LHCN-M2 (cell line): ENCODE data around the gene CD164L2. TPM values are rescaled to one million over a fixed set of nuclear protein-coding genes. Genes with fewer than 3 reads are reported as not detected.

Experiments used
- total RNA-seq: library from RNA; depleted of rRNA; stranded (reverse); fragments of >200 nt; gene quantifications from 2 replicates; pipeline ENCODE4 v1.2.3, GENCODE V29; 2014; rRNA removed

The CD164L2 gene
- total RNA-seq, 1 experiment from 2014 or later = not detected

Other genes with a start within 250 kb of the CD164L2 start
- 14.9 and 16.7 TPM in 2 replicates for gene SLC9A1, start 228.2 kb downstream of the CD164L2 start, total RNA-seq
- gene WDTC1, start 148.7 kb downstream of the CD164L2 start, total RNA-seq = 19.3 and 19.8 TPM in 2 replicates
- gene TMEM222, start 61.2 kb downstream of the CD164L2 start, total RNA-seq = 50.5 and 52.2 TPM in 2 replicates
- gene SYTL1, start 41.3 kb downstream of the CD164L2 start, total RNA-seq = 0.63 TPM in 1 of 2 replicates, not detected in the other
- 36.9 and 37.0 TPM in 2 replicates for gene MAP3K6, start 16.4 kb downstream of the CD164L2 start, total RNA-seq
- not detected in 2 replicates for gene FCN3, start 8.5 kb downstream of the CD164L2 start, total RNA-seq
- gene GPR3, start 9.3 kb upstream of the CD164L2 start, total RNA-seq = 8.1 and 8.7 TPM in 2 replicates
- gene WASF2, start 106.8 kb upstream of the CD164L2 start, total RNA-seq = 21.2 and 31.0 TPM in 2 replicates
- 33.5 and 40.4 TPM in 2 replicates for gene AHDC1, start 220.8 kb upstream of the CD164L2 start, total RNA-seq